ENCODE measurements around the gene OVOL2.

GRCh38 chr20:17993546-17993945 is 64.2 kb downstream of the OVOL2 start:
- no peak for TF ChIP-seq CTCF (IDR thresholded peaks at IDR 0.05)
- TF ChIP-seq POLR2A (IDR thresholded peaks at IDR 0.05): no peak

Data from esophagus squamous epithelium (tissue), 4 donors.